ENCODE measurements around the gene MT1E.

DNA sequence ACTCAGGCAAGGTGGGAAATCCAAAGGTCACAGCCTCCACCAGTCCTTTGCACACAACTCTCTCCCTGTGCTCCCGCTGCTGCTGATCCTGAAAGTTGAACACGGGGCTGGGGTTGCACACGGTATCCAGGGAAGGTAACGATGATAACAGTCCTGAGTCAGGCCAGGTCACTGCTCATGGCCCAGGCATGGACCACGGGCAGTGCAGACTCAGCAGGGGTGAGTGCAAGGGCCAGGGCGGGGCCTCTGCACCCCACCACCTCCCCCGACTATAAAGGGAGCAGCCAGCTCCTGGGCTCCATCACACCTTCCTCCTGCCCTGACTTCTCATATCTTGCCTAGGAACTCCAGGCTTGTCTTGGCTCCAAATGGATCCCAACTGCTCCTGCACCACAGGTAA, 26.0 kb downstream of the MT1E start, which contains the start of gene MT1B:
- no peak for TF ChIP-seq POLR2A (IDR thresholded peaks at IDR 0.05)
- TF ChIP-seq, protein P1, sequence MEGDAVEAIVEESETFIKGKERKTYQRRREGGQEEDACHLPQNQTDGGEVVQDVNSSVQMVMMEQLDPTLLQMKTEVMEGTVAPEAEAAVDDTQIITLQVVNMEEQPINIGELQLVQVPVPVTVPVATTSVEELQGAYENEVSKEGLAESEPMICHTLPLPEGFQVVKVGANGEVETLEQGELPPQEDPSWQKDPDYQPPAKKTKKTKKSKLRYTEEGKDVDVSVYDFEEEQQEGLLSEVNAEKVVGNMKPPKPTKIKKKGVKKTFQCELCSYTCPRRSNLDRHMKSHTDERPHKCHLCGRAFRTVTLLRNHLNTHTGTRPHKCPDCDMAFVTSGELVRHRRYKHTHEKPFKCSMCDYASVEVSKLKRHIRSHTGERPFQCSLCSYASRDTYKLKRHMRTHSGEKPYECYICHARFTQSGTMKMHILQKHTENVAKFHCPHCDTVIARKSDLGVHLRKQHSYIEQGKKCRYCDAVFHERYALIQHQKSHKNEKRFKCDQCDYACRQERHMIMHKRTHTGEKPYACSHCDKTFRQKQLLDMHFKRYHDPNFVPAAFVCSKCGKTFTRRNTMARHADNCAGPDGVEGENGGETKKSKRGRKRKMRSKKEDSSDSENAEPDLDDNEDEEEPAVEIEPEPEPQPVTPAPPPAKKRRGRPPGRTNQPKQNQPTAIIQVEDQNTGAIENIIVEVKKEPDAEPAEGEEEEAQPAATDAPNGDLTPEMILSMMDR (IDR thresholded peaks at IDR 0.05): no peak
